Measurements from ENCODE around the gene GNG7. TPM values are rescaled to one million over a fixed set of nuclear protein-coding genes. Genes with fewer than 3 reads are reported as not detected.
"Not testable (repeated sequence)": the region's sequence is repeated elsewhere in the genome, so short reads cannot be mapped to it uniquely, and the experiment has no call there.

The GNG7 gene
- total RNA-seq, 2 experiments from 2014 or later = 1.1 to 1.2 TPM

DNA sequence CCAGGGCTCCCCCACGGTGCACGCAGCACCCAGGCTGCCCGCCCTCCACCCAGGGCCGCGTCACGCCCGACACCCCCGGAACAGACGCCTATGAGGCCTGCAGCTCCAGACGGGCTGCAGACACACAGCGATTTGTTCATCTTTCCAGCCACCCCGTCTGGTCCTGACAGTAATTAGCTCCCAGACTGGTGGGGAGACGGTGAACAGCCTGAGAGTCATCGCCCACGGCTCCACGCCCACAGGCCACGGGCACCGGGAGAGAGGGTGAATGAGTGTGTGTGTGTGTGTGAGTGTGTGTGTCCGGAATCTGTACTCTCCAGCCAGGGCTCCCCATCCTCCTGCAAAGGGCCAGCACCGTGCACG, 208.4 kb downstream of the GNG7 start:
- H3K36me3 Mint-ChIP-seq (ENCODE audit: low read depth) = no peaks in the 10 kb centered on the region
- no peak for DNase-seq
- no peak overlapping the region for H3K27ac Mint-ChIP-seq
- peaks cover 16% of the 10 kb centered on the region for H3K4me1 Mint-ChIP-seq
- peaks cover 32% of the 10 kb centered on the region for H3K27me3 Mint-ChIP-seq
- CTCF ChIA-PET = no interaction called here
- H3K9me3 Mint-ChIP-seq (ENCODE audit: low read depth) = no peaks in the 10 kb centered on the region
- peak overlapping the region; percentile 52 for H3K4me3 Mint-ChIP-seq
- POLR2A ChIA-PET = interaction anchor here (3.3 kb wide), 1 partner anchor 17 kb away, joined by 12 read pairs; the partner anchor contains the start of gene GADD45B
- intact Hi-C loops (cut with DNase I, micrococcal nuclease) = no loop called here
- ATAC-seq = no peak

DNA sequence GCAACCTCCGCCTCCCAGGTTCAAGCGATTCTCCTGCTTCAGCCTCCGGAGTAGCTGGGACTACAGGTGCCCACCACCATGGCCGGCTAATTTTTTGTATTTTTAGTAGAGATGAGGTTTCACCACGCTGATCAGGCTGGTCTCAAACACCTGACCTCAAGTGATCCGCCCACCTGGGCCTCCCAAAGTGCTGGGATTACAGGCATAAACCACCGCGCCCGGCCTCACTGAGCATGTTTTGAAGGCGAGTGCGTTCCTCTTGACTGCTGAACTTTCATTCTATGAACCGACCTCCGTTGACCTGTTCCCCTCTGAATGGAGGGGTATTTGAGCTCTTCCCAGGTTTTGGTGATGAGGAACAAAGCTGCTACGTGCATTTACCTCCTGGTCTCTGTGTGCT, 209.0 kb downstream of the GNG7 start:
- H3K4me3 Mint-ChIP-seq; intact Hi-C loops (cut with DNase I, micrococcal nuclease); CTCF ChIA-PET; H3K9me3 Mint-ChIP-seq (ENCODE audit: low read depth); H3K27ac Mint-ChIP-seq; ATAC-seq; H3K36me3 Mint-ChIP-seq (ENCODE audit: low read depth); DNase-seq: not testable (repeated sequence)
- H3K4me1 Mint-ChIP-seq = peaks cover 18% of the 10 kb centered on the region
- H3K27me3 Mint-ChIP-seq = peaks cover 36% of the 10 kb centered on the region
- POLR2A ChIA-PET = interaction anchor here (3.3 kb wide), 1 partner anchor 17 kb away, joined by 12 read pairs; the partner anchor contains the start of gene GADD45B

DNA sequence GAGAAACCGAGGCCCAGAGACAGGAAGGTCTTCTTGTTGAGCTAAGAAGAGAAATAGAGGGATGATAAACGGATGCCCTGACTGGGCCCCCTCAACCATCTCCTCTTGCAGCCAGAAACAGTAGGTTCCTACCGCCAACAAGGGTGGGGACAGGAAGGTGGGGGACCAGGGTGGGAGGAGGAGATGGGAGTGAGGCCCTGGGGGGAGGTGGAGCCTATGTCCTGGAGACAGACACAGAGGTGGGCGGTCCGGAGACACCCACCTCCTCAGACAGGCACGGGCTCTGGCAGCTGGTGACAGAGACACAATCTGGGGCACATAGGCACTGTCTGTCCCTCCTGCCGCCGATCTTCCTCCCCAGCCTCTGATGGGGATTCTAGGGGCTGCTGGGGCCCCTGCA, 209.6 kb downstream of the GNG7 start:
- Mint-ChIP-seq H3K27me3 (peaks cover 40% of the 10 kb centered on the region), H3K36me3 (ENCODE audit: low read depth) (no peaks in the 10 kb centered on the region), H3K27ac (no peak overlapping the region), H3K4me3 (no peak overlapping the region), H3K9me3 (ENCODE audit: low read depth) (no peaks in the 10 kb centered on the region), H3K4me1 (peaks cover 18% of the 10 kb centered on the region)
- ChIA-PET POLR2A (interaction anchor here (0.6 to 3.3 kb wide), 2 partner anchors 16 to 60 kb away, joined by 3 to 12 read pairs; partner anchors contain the start of gene GADD45B), CTCF (no interaction called here)
- no peak for DNase-seq
- ATAC-seq = no peak
- intact Hi-C loops (cut with DNase I, micrococcal nuclease) = no loop called here

DNA sequence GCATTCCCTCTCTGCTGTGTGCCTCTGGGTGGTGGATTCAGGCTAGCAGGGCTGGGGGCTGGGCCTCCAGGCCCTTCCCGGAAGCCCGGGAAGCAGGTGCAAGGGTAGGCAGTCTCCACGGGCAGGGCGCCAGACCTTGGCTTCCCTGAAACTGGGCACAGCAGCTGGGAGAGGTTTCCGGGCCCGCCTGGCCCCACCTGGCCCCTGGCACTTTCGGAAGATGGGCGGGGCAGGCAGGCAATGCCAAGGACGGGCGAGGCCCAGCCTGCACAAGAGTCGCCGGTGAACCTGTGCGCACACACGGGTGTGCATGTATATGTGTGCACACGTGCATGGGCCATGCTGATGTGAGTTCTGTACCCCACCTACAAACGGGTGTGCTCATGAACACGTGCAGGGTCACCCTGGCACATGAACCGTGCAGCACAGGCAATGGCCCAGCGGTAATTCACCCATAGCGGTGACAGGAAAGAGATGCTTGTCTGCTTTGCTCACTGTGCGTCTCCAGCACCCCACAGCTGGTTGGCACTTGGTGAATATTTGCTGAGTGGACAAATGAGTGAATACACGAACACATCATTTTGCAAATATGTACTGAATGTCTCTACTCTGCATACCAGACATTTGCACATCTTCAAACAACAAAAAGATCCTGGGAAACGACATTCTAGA, 211.2 kb downstream of the GNG7 start:
- H3K27ac Mint-ChIP-seq = no peak overlapping the region
- ChIA-PET CTCF (no interaction called here), POLR2A (no interaction called here)
- H3K4me3 Mint-ChIP-seq = no peak overlapping the region
- no peaks in the 10 kb centered on the region for H3K9me3 Mint-ChIP-seq (ENCODE audit: low read depth)
- intact Hi-C loops (cut with DNase I, micrococcal nuclease) = no loop called here
- peaks cover 18% of the 10 kb centered on the region for H3K4me1 Mint-ChIP-seq
- DNase-seq (no peak), ATAC-seq (no peak)
- H3K27me3 Mint-ChIP-seq = peaks cover 47% of the 10 kb centered on the region
- H3K36me3 Mint-ChIP-seq (ENCODE audit: low read depth) = no peaks in the 10 kb centered on the region

DNA sequence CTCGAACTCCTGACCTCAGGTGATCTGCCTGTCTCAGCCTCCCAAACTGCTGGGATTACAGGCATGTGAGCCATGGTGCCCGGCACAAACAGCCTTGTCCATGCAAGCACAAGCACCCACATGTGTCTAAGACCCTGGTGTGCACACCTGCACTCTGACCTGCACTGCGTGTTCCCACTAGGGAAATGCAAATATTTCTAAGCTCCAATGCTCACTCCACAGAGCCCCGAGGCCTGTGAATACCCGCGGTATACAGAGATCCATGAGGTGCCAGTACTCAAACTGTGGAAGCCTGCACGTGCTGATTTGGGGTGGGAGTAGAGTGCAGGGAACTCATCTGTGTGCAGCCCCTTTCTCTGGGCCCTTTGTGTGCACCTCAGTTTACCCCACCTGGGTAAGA, 211.8 kb downstream of the GNG7 start:
- intact Hi-C loops (cut with DNase I, micrococcal nuclease) = no loop called here
- H3K4me1 Mint-ChIP-seq = peaks cover 14% of the 10 kb centered on the region
- H3K27me3 Mint-ChIP-seq = peaks cover 47% of the 10 kb centered on the region
- H3K27ac Mint-ChIP-seq = no peak overlapping the region
- DNase-seq (no peak), ATAC-seq (no peak)
- no peaks in the 10 kb centered on the region for H3K9me3 Mint-ChIP-seq (ENCODE audit: low read depth)
- ChIA-PET CTCF (interaction anchor here (1.2 kb wide), 1 partner anchor 13 kb away, joined by 3 read pairs; no protein-coding TSS in a partner anchor), POLR2A (no interaction called here)
- H3K36me3 Mint-ChIP-seq (ENCODE audit: low read depth) = no peaks in the 10 kb centered on the region
- no peak overlapping the region for H3K4me3 Mint-ChIP-seq

DNA sequence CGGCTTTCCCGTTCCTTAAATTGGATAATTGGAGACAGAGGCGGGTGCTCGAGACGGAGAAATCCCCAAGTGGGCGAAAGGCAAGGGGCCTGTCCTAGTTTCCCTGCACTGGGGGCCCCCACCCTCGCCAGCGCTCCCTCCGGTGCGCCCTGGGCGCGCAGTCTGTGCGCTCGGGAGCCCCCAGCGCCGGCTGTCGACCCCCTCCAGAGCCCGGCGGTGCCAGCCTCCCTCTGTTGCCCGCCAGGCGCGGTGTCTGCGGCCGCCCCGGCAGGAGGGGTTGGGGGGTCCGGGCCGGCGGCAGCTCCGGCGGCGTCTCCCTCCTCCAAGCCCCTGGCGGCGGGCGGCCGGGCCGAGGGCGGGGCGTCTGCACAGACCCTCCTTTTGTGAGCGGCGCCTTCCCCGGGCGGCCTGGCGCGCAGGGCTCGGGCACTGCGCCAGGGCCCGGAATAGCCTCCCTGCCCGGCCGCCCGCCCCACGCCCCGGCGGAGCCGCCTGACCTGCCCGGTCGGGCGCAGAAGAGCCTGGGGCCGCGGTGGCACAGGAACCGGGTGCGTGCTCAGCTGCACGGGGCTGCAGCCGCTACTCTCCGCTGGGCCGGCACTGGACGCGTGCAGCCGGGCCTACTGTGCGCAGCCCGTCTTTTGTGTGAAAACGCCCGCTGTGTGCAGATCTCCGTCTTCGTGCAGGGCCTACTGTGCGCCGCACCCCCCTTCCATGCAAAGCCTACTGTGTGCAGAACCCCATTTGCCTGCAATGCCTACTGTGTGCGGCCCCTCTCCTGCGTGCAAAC, 213.4 kb downstream of the GNG7 start:
- H3K4me1 Mint-ChIP-seq = peaks cover 14% of the 10 kb centered on the region
- intact Hi-C loops (cut with DNase I, micrococcal nuclease) = no loop called here
- no peak overlapping the region for H3K27ac Mint-ChIP-seq
- no peak overlapping the region for H3K4me3 Mint-ChIP-seq
- ATAC-seq = peak; percentile 48
- H3K27me3 Mint-ChIP-seq = peaks cover 43% of the 10 kb centered on the region
- DNase-seq = peak; percentile 23
- POLR2A ChIA-PET = no interaction called here
- no peaks in the 10 kb centered on the region for H3K36me3 Mint-ChIP-seq (ENCODE audit: low read depth)
- CTCF ChIA-PET = interaction anchor here (0.8 kb wide), 1 partner anchor 19 kb away, joined by 4 read pairs; no protein-coding TSS in a partner anchor
- H3K9me3 Mint-ChIP-seq (ENCODE audit: low read depth) = peaks cover 2% of the 10 kb centered on the region

DNA sequence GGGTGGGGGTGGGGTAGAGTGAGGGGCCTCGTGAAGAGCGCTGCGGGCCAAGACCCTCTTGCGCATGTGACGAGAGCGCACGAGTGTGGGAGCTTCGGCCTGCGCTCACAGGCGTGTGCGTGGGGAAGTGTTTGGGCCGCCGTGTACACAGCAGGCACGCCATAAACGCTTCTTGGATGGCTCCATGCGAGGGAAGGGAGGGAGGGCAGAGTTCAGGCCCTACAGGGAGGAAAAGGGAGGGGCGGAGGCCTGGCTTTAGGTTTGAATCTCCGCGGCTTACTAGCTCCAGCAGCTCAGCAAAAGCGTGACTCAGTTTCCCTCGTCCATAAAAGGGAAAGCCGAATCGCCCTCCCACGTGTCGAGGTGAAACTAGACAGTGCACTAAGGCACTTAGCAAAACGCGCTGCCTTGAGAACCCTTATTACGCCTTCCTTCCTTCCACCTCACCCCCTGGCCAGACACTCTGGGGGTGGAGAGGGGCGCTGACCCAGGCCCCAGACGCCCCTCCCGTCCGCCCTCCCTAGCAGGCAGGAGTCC, 214.0 kb downstream of the GNG7 start:
- peak; percentile 37 for ATAC-seq
- no peak overlapping the region for H3K4me3 Mint-ChIP-seq
- peaks cover 13% of the 10 kb centered on the region for H3K4me1 Mint-ChIP-seq
- H3K9me3 Mint-ChIP-seq (ENCODE audit: low read depth) = peaks cover 5% of the 10 kb centered on the region
- intact Hi-C loops (cut with DNase I, micrococcal nuclease) = no loop called here
- POLR2A ChIA-PET = no interaction called here
- no peak overlapping the region for H3K27ac Mint-ChIP-seq
- peaks cover 37% of the 10 kb centered on the region for H3K27me3 Mint-ChIP-seq
- H3K36me3 Mint-ChIP-seq (ENCODE audit: low read depth) = no peaks in the 10 kb centered on the region
- DNase-seq = peak; percentile 15
- CTCF ChIA-PET = no interaction called here

DNA sequence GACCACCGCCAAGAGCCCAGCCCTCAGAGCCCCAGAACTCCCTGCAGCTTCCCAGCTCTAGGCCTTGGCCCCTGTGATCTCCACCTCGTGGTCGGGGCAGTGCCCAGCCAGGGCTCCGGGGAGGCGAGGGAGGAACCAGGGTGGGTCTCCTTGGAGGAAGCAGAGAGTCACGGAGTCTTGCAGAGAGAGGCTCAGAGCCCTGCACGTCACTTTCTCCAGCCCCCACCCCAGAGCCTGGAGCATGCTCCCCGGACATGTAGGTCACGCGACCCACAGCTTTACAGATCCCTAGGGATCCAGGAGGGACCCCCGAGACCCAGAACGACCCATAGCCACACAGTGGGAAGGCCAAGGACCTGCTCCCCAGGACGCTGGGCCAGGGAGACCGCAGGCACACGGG, 214.7 kb downstream of the GNG7 start:
- H3K4me1 Mint-ChIP-seq = peaks cover 13% of the 10 kb centered on the region
- CTCF ChIA-PET = interaction anchor here (0.6 kb wide), 1 partner anchor 73 kb away, joined by 3 read pairs; no protein-coding TSS in a partner anchor
- H3K9me3 Mint-ChIP-seq (ENCODE audit: low read depth) = peaks cover 8% of the 10 kb centered on the region
- peaks cover 3% of the 10 kb centered on the region for H3K36me3 Mint-ChIP-seq (ENCODE audit: low read depth)
- POLR2A ChIA-PET = no interaction called here
- no peak overlapping the region for H3K4me3 Mint-ChIP-seq
- H3K27me3 Mint-ChIP-seq = peaks cover 37% of the 10 kb centered on the region
- ATAC-seq (no peak), DNase-seq (no peak)
- no peak overlapping the region for H3K27ac Mint-ChIP-seq
- intact Hi-C loops (cut with DNase I, micrococcal nuclease) = no loop called here

DNA sequence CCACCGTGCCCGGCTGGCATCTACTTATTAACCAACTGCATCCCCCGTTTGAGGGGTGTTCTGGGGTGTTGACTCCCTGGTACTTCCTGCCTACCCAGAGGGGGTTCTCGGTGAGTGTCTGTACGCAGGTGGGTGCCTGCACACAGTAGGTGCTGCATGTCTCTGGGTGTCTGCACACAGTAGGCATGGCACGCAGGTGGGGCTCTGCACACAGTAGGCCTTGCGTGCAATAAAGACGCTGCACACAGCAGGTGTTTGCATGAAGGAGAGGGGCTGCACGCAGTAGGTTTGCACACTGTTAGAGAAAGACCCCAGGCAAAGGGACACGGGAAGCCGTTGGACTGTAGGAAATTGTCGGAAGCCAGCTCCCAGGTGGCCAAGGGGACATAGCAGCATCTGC, 215.4 kb downstream of the GNG7 start:
- no peak for ATAC-seq
- Mint-ChIP-seq H3K27ac (no peak overlapping the region), H3K27me3 (peaks cover 31% of the 10 kb centered on the region), H3K36me3 (ENCODE audit: low read depth) (peaks cover 4% of the 10 kb centered on the region), H3K4me1 (peaks cover 13% of the 10 kb centered on the region), H3K4me3 (no peak overlapping the region), H3K9me3 (ENCODE audit: low read depth) (peaks cover 14% of the 10 kb centered on the region)
- ChIA-PET POLR2A (no interaction called here), CTCF (no interaction called here)
- intact Hi-C loops (cut with DNase I, micrococcal nuclease) = no loop called here
- DNase-seq = no peak

DNA sequence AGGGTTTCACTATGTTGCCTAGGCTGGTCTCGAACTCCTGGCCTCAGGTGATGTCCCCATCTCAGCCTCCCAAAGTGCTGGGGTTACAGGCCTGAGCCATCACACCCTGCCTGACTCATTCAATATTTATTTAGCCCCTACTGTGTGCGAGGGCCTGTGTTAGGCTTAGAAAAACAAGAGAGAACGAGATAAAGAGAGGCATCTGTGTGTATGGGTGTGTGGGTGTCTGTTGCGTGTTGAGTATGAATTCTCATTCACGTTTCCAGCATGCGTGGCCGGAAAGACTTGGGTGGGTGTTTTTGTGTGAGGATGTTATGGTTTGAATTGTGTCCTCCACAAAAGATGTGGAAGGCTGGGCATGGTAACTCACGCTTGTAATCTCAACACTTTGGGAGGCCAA, 217.1 kb downstream of the GNG7 start:
- Mint-ChIP-seq H3K36me3 (ENCODE audit: low read depth) (peaks cover 4% of the 10 kb centered on the region), H3K27me3 (peaks cover 21% of the 10 kb centered on the region), H3K4me3 (no peak overlapping the region), H3K9me3 (ENCODE audit: low read depth) (peaks cover 22% of the 10 kb centered on the region), H3K27ac (no peak overlapping the region), H3K4me1 (peaks cover 13% of the 10 kb centered on the region)
- no peak for DNase-seq
- ChIA-PET CTCF (no interaction called here), POLR2A (no interaction called here)
- ATAC-seq = no peak
- intact Hi-C loops (cut with DNase I, micrococcal nuclease) = no loop called here

DNA sequence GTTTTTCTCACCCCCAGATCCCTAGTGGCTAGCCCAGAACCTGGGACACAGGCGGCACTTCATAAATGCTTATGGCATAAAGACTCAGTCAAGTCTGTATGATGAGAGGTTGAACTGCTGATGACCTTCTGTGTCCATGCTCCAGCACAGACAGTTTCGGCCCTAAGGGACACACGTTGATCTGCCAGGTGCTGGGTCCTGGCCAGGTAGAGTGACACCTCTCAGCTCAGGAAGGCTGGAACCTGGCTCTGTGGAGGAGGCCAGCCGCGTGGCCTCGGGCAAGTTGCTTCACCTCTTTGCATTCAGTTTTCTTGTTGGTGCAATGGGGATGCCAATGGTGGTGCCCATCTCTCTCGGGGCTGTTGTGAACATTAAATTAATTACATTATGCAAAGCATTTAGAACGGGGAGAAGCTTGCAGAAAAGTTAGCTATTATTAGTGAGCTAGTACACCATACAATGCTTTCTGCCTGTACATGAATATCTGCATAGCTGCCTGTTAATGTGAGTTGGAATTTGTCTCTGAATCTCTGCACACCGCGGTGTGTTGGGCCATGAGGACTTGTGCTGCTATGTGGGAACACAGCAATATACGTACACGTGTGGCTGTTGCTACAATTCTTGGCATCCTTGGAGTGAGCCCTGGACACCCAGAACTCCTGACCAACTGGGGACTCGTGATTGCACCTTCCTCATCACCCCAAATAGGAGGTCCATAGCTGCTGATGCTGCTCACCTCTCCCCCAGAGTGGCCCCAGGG, 218.1 kb downstream of the GNG7 start:
- POLR2A ChIA-PET = no interaction called here
- Mint-ChIP-seq H3K4me3 (no peak overlapping the region), H3K27me3 (peaks cover 16% of the 10 kb centered on the region), H3K27ac (no peak overlapping the region), H3K36me3 (ENCODE audit: low read depth) (peaks cover 4% of the 10 kb centered on the region), H3K9me3 (ENCODE audit: low read depth) (peaks cover 22% of the 10 kb centered on the region), H3K4me1 (peaks cover 14% of the 10 kb centered on the region)
- intact Hi-C loops (cut with DNase I, micrococcal nuclease) = no loop called here
- ATAC-seq = no peak
- CTCF ChIA-PET = interaction anchor here (0.7 kb wide), 2 partner anchors 81 to 326 kb away, joined by 3 read pairs; no protein-coding TSS in a partner anchor
- DNase-seq = no peak
